ENCODE results near the gene CASKIN2. TPM values are rescaled to one million over a fixed set of nuclear protein-coding genes. Genes with fewer than 3 reads are reported as not detected.
A peak's percentile ranks its signal among the peaks of the same experiment; 100 is the strongest.

The CASKIN2 gene
- total and polyA plus RNA-seq, 10 of the 15 experiments (the other 5 are each of a cell fraction or from before 2014, with no cell fraction given): 0.02 to 2.7 (median 0.44) TPM; not detected in 1

GRCh38 chr17:75459590-75460267 lies 55.6 kb downstream of the CASKIN2 start (continued):
- TF ChIP-seq POLR2AphosphoS2 (IDR thresholded peaks at IDR 0.05; ENCODE audit: low read depth, low read length) (0 out of 2 replicates have a peak, but pooled peaks have one; percentile 28), ATF7 (IDR thresholded peaks at IDR 0.05; ENCODE audit: low read depth) (peak; percentile 75), CHD2 (IDR thresholded peaks at IDR 0.05; ENCODE audit: borderline replicate concordance, low read depth, low read length) (peak; percentile 76), RAD51 (IDR thresholded peaks at IDR 0.05) (peak; percentile 92), PAX5 (IDR thresholded peaks at IDR 0.05; ENCODE audit: borderline replicate concordance, low read depth, low read length) (0 out of 2 replicates have a peak, but pooled peaks have one; percentile 7), SUPT20H (IDR thresholded peaks at IDR 0.05; ENCODE audit: borderline replicate concordance, control insufficient read depth, low read depth, low read length) (no peak), MAX (IDR thresholded peaks at IDR 0.05; ENCODE audit: low read depth, low read length) (peak; percentile 77), MEF2A (IDR thresholded peaks at IDR 0.05; ENCODE audit: insufficient read depth, low read depth, low read length) (peak; percentile 75; the same call in 1 of the 2 replicates), MTA2 (IDR thresholded peaks at IDR 0.05; ENCODE audit: low read depth) (peak; percentile 67), MEF2B (IDR thresholded peaks at IDR 0.05; ENCODE audit: partially characterized antibody, poor library complexity, severe bottlenecking) (peak; percentile 88), IKZF1 (conservative IDR thresholded peaks at IDR 0.05) (peak; percentile 59)

GRCh38 chr17:75459246-75459589 lies 56.1 kb downstream of the CASKIN2 start:
- BruUV-seq (replicated peaks): no TSS peak
- H3K4me3 ChIP-seq: no peak overlapping the region
- H3K9me3 ChIP-seq (replicated peaks; ENCODE audit: control insufficient read depth, insufficient read depth, low read length): no peaks in the 10 kb centered on the region
- in situ Hi-C loops (cut with MboI): no loop called here
- H3K9ac ChIP-seq (ENCODE audit: control insufficient read depth, insufficient read depth, low read length): no peak overlapping the region; the same call in 1 of the 2 replicates
- ChIA-PET CTCF (interaction anchor here (0.6 to 1.4 kb wide), 7 partner anchors 31 to 195 kb away, joined by 3 to 7 read pairs (median 4); partner anchors contain the start of genes SLC25A19, SMIM5 and TSEN54), POLR2A (interaction anchor here (0.6 to 1.9 kb wide), 4 partner anchors 18 to 180 kb away, joined by 3 to 7 read pairs (median 4); no protein-coding TSS in a partner anchor), RAD21 (ENCODE audit: unreplicated experiment) (interaction anchor here (0.7 to 1.4 kb wide), 2 partner anchors 37 to 170 kb away, joined by 3 to 4 read pairs; partner anchors contain the start of gene SLC25A19), SMC1A (ENCODE audit: uncharacterized antibody, unreplicated experiment) (interaction anchor here (1.0 to 2.0 kb wide), 3 partner anchors 13 to 44 kb away, joined by 3 to 8 read pairs (median 4); no protein-coding TSS in a partner anchor)
- 37% methylated on average over 1 of the region's 1 CpG for WGBS (ENCODE audit: insufficient coverage, insufficient replicate concordance, low lambda C conversion rate, missing lambda C conversion rate)
- H4K20me1 ChIP-seq (ENCODE audit: control insufficient read depth, insufficient read depth): no peaks in the 10 kb centered on the region
- H3K79me2 ChIP-seq (ENCODE audit: control insufficient read depth, insufficient read depth, low read length): peaks cover 14% of the 10 kb centered on the region
- H2AFZ ChIP-seq (ENCODE audit: control insufficient read depth, low read depth, low read length): peak overlapping the region; percentile 24
- H3K4me1 ChIP-seq (ENCODE audit: control insufficient read depth, insufficient read depth, low read length): peaks cover 36% of the 10 kb centered on the region
- H3K36me3 ChIP-seq (ENCODE audit: control insufficient read depth in 2 of 2, insufficient read depth in 2 of 2, low read length in 1 of 2): no peaks in the 10 kb centered on the region
- no peaks in the 10 kb centered on the region for H3K27me3 ChIP-seq (replicated peaks in 1 of 2; ENCODE audit: control insufficient read depth in 2 of 2, insufficient read depth in 2 of 2, low read length in 1 of 2)
- peak overlapping the region; percentile 69 for H3K27ac ChIP-seq (ENCODE audit: control insufficient read depth, insufficient read depth)
- intact Hi-C loops (cut with micrococcal nuclease; ENCODE audit: unreplicated experiment): no loop called here
- DNase-seq (ENCODE audit: low read depth, low spot score) (no peak), ATAC-seq (no peak), FAIRE-seq (no peak)
- peak overlapping the region; percentile 94 for H3K4me2 ChIP-seq (ENCODE audit: control insufficient read depth, insufficient read depth)
- TF ChIP-seq BACH1 (IDR thresholded peaks at IDR 0.05; ENCODE audit: borderline replicate concordance) (no peak), CBX3 (IDR thresholded peaks at IDR 0.05; ENCODE audit: borderline replicate concordance, low read depth) (no peak), ZNF207 (IDR thresholded peaks at IDR 0.05; ENCODE audit: borderline replicate concordance) (no peak), BCL11A (IDR thresholded peaks at IDR 0.05; ENCODE audit: low read depth, low read length) (no peak), EZH2 (IDR thresholded peaks at IDR 0.05; ENCODE audit: borderline replicate concordance, control insufficient read depth, low read depth, low read length) (no peak), SMC3 (IDR thresholded peaks at IDR 0.05; ENCODE audit: borderline replicate concordance, low read length) (no peak)

All from GM12878 (cell line).